Ovary (tissue), 9 donors: ENCODE results near the gene INHBB. TPM values are rescaled to one million over a fixed set of nuclear protein-coding genes. Genes with fewer than 3 reads are reported as not detected.

ENCODE experiments used
- DNase-seq, 5 donors: peaks; one replicate each; pipeline ENCODE4 v3.0.0-alpha.2; 2019 to 2020
- H3K27ac ChIP-seq, 2 donors: fragments of 200-600 bp; one replicate each; pipeline versions ENCODE4 v1.5.1 to v1.8.0; 2019 to 2022
- H3K27me3 ChIP-seq: fragments of 200-600 bp; one replicate; pipeline ENCODE4 v1.8.0; 2022
- H3K36me3 ChIP-seq: fragments of 200-600 bp; sonication (generic); one replicate; pipeline ENCODE4 v1.5.1; 2019
- H3K4me1 ChIP-seq: one replicate; pipeline ENCODE4 v1.8.1; 2013; ENCODE audit warnings: mild to moderate bottlenecking, moderate library complexity; ENCODE audit not compliant: insufficient read depth
- H3K4me3 ChIP-seq: fragments of 200-600 bp; sonication (generic); one replicate; pipeline ENCODE4 v1.5.1; 2017
- H3K9me3 ChIP-seq, 2 donors: fragments of 200-600 bp in 1 of 2; sonication (generic) in 1 of 2; one replicate each; pipeline versions ENCODE4 v1.5.1 to v1.8.1; 2013 to 2019; ENCODE audit warnings: mild to moderate bottlenecking in 1 of 2, moderate library complexity in 1 of 2
- CTCF ChIP-seq, 3 donors: fragments of 450-650 bp in 2 of 3; fragments of 200-600 bp in 1 of 3; IDR thresholded peaks; one replicate each; pipeline versions ENCODE4 v1.5.1 to v1.8.0; 2016 to 2022; ENCODE audit warnings: antibody characterized with exemption in 3 of 3, mild to moderate bottlenecking in 1 of 3
- EP300 ChIP-seq: sonication (generic); formaldehyde crosslinking; IDR thresholded peaks from one replicate; pipeline ENCODE4 v1.6.1; 2017; ENCODE audit warnings: antibody characterized with exemption
- POLR2A ChIP-seq: fragments of 450-650 bp; IDR thresholded peaks from one replicate; pipeline ENCODE4 v1.6.1; 2017; ENCODE audit warnings: antibody characterized with exemption, mild to moderate bottlenecking, moderate library complexity
- WGBS, 3 donors: extraction: QIAGEN DNeasy Blood & Tissue Kit in 1 of 3; methylation state at CpG; one replicate each; pipeline versions ENCODE4 v1.1.5 to v1.1.7; 2013 to 2017; 5-methylcytosine and 5-hydroxymethylcytosine counted together
- intact Hi-C, 4 donors: fragments of 100-400 bp; cut with DNase I; formaldehyde crosslinking; loops; one replicate each; pipeline versions ENCODE4 v1.11.0 to v1.15.1; 2022 to 2023
- polyA plus RNA-seq, 2 donors: library from polyadenylated mRNA; stranded (reverse); fragments of 200-250 nt in 1 of 2; fragments of 350-450 nt in 1 of 2; fragmentation: Illumina TruSeq in 1 of 2; extraction: RNeasy Lipid Tissue Mini Kit (QIAGEN cat#74804) in 1 of 2; gene quantifications; one replicate each; pipeline ENCODE4 v1.2.3, GENCODE V29; 2013 to 2014
- total RNA-seq, 7 donors: library from RNA; depleted of rRNA in 2 of 7; stranded (reverse); fragments of >200 nt in 2 of 7; fragmentation: NEBNext Ultra II Directional in 3 of 7; extraction: Animal tissue kit (Norgen Biotek cat#: 25700) in 3 of 7; gene quantifications; one replicate each; pipeline versions ENCODE4 v1.1.0 to v1.2.4, GENCODE V29; 2016 to 2023
- donor health status: DM: no; HTN: no; CAD: no; lungs with moderate emphysema.
- donor health status: DM: no; HTN: no; CAD: no.
- donor health status: Bipolar disorder and iron deficiency.
- donor health status: DM: yes; HTN: yes; CAD: no.
- donor health status: DM: no; HTN: no; CAD: no.
- donor health status: DM: yes; HTN: yes; CAD: no.

Gene INHBB
- total and polyA plus RNA-seq, 9 donors = 1.1 to 6.9 (median 4.0) TPM

DNA sequence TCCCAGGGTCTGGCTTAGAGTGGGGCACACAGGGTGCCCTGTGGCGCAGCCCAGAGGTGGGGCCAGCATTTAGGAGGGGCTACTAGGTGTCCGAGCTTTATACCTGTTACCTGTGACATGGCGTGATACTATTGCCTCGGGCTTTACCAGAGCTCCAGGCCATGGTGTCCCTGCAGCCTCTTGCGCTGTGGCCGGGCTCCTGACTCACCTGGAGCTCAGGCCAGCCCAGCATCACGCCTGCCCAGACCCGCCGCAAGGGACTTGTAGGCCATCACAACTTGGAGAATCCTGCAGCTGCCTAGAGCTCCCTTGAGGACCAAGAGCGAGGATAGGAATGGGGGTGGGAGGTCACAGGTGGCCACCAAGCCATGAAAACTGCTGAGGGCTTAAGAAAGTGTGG lies 8.0 kb downstream of the INHBB start:
- H3K36me3 ChIP-seq = no peaks in the 10 kb centered on the region
- no peak for TF ChIP-seq POLR2A
- no peak for TF ChIP-seq CTCF (IDR thresholded peaks at IDR 0.05)
- no peak for TF ChIP-seq EP300
- no peak overlapping the region for H3K27ac ChIP-seq
- no peaks in the 10 kb centered on the region for H3K27me3 ChIP-seq
- no peaks in the 10 kb centered on the region for H3K9me3 ChIP-seq
- no peak for DNase-seq
- intact Hi-C loops = no loop called here
- H3K4me3 ChIP-seq = no peak overlapping the region
- no peaks in the 10 kb centered on the region for H3K4me1 ChIP-seq
- 96 to 99% (median 97%) methylated on average over 10 of the region's 10 CpGs for WGBS, 3 donors

GRCh38 chr2:120354467-120354866 lies 8.5 kb downstream of the INHBB start:
- Histone ChIP-seq H3K27ac (no peak overlapping the region), H3K4me1 (no peaks in the 10 kb centered on the region), H3K27me3 (no peaks in the 10 kb centered on the region), H3K4me3 (no peak overlapping the region), H3K36me3 (no peaks in the 10 kb centered on the region), H3K9me3 (no peaks in the 10 kb centered on the region)
- DNase-seq = no peak
- no peak for TF ChIP-seq POLR2A
- TF ChIP-seq EP300 = no peak
- TF ChIP-seq CTCF (IDR thresholded peaks at IDR 0.05) = no peak
- intact Hi-C loops = no loop called here
- 57 to 75% (median 67%) methylated on average over 15 of the region's 15 CpGs for WGBS, 3 donors

DNA sequence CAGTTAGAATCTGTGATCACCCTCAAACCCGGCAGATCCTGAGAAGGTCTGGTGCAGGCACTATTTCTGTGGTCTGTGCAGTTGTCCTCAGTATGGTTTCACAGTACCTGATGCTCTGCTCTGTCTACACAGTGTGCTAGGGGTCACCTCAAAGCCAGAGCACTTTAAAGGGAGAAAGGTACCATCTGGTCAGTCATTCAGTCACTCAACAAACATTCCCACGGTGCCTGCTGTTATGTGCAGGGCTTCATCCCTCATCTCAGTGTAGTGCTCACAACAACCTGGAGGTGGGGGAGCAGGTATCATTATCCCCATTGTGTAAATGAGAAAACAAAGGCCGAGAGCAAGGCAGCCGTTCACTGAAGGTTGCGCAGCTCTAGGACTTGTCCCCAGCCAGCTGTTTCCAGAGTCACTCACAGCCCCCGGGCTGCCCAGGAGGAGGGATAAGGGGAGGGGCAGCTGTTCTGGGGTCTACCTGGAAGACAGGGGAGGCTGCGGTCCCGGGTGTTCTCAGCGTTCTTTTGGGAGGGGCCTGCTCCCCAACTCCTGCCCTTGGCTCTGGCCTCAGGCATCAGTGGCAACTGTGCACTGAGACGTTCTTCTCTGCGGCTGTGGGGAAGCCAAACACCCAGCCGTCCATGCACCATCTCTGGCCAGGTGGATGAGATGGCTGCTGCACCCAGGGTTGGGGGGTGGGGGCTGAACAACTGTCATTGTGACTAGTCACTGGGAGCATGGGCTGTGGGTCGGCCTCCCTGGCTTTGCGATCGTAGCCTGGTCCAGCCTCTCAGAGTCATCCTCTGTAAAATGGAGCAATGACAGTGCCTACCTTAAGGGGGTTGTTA lies 9.2 kb downstream of the INHBB start:
- no peak for DNase-seq
- Histone ChIP-seq H3K36me3 (no peaks in the 10 kb centered on the region), H3K4me1 (no peaks in the 10 kb centered on the region), H3K27ac (no peak overlapping the region), H3K4me3 (no peak overlapping the region), H3K27me3 (no peaks in the 10 kb centered on the region), H3K9me3 (no peaks in the 10 kb centered on the region)
- intact Hi-C loops = no loop called here
- WGBS, 3 donors = 82 to 90% (median 85%) methylated on average over 15 of the region's 15 CpGs
- TF ChIP-seq EP300 = no peak
- TF ChIP-seq CTCF (IDR thresholded peaks at IDR 0.05) = no peak
- TF ChIP-seq POLR2A = no peak

- no peaks in the 10 kb centered on the region for H3K36me3 ChIP-seq
- intact Hi-C loops = no loop called here
- WGBS, 3 donors = 92 to 95% (median 92%) methylated on average over 6 of the region's 6 CpGs
These were observed 9.9 kb downstream of the INHBB start for GRCh38 chr2:120355780-120356266.

More at GRCh38 chr2:120355780-120356266, 9.9 kb downstream of the INHBB start:
- no peak overlapping the region for H3K27ac ChIP-seq
- H3K4me1 ChIP-seq = no peaks in the 10 kb centered on the region
- no peaks in the 10 kb centered on the region for H3K9me3 ChIP-seq
- no peak for DNase-seq
- H3K4me3 ChIP-seq = no peak overlapping the region
- TF ChIP-seq CTCF (IDR thresholded peaks at IDR 0.05) (no peak), POLR2A (no peak), EP300 (no peak)
- H3K27me3 ChIP-seq = no peaks in the 10 kb centered on the region
